ENCODE measurements around the gene OR14K1.
"Not testable (repeated sequence)": the region's sequence is repeated elsewhere in the genome, so short reads cannot be mapped to it uniquely, and the experiment has no call there.

OR14K1 gene, protein sequence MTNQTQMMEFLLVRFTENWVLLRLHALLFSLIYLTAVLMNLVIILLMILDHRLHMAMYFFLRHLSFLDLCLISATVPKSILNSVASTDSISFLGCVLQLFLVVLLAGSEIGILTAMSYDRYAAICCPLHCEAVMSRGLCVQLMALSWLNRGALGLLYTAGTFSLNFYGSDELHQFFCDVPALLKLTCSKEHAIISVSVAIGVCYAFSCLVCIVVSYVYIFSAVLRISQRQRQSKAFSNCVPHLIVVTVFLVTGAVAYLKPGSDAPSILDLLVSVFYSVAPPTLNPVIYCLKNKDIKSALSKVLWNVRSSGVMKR

DNA sequence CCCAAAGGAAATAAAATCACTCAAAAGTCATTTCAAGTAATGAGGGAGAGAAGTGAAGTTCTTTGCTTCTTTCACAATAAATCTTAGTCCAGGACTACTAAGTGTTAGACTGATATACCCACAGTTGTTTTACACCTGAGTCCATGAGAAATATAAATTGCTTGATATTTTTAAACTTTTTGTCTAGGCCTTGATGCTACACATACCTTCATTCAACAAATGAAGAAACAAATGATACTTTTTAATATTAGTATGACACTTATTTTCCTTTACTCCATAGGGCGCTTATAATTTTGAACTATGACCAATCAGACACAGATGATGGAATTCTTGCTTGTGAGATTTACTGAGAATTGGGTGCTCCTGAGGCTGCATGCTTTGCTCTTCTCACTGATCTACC lies at the start of gene OR14K1:
Gene OR14K1 (plus strand): TSS at position 301 of the 400 bp plus-strand sequence. CDS start 0 bp downstream, at position 301.
- TF ChIP-seq, protein P1, sequence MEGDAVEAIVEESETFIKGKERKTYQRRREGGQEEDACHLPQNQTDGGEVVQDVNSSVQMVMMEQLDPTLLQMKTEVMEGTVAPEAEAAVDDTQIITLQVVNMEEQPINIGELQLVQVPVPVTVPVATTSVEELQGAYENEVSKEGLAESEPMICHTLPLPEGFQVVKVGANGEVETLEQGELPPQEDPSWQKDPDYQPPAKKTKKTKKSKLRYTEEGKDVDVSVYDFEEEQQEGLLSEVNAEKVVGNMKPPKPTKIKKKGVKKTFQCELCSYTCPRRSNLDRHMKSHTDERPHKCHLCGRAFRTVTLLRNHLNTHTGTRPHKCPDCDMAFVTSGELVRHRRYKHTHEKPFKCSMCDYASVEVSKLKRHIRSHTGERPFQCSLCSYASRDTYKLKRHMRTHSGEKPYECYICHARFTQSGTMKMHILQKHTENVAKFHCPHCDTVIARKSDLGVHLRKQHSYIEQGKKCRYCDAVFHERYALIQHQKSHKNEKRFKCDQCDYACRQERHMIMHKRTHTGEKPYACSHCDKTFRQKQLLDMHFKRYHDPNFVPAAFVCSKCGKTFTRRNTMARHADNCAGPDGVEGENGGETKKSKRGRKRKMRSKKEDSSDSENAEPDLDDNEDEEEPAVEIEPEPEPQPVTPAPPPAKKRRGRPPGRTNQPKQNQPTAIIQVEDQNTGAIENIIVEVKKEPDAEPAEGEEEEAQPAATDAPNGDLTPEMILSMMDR (IDR thresholded peaks at IDR 0.05; ENCODE audit: borderline replicate concordance, control extremely low read depth, extremely low read depth, insufficient read depth, missing control alignments) = no peak
- in situ Hi-C loops (cut with MboI; ENCODE audit: low sequenced_read_pairs, unreplicated experiment) = no loop called here
- DNase-seq (ENCODE audit: low spot score) = no peak

DNA sequence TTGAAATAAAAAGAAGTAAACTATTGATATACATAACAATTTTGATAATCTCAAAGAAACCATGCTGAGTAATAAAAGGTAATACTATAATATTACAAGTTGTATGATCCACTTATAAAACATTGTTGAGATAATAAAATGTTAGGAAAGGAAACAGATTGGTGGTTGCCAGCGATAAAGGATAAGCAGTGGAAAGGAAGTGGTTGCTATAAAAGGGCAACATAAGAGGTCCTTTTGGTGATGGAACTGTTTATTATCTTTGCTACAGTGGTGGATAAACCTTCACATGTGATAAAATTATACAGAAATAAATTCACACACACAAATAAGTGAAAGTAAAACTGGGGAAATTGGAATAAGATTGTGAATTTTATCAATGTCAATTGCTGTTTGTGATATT lies 37.1 kb upstream of the OR14K1 start:
- in situ Hi-C loops (cut with MboI; ENCODE audit: low sequenced_read_pairs, unreplicated experiment) = no loop called here
- TF ChIP-seq, protein P1 (IDR thresholded peaks at IDR 0.05; ENCODE audit: borderline replicate concordance, control extremely low read depth, extremely low read depth, insufficient read depth, missing control alignments) = no peak
- no peak for DNase-seq (ENCODE audit: low spot score)

DNA sequence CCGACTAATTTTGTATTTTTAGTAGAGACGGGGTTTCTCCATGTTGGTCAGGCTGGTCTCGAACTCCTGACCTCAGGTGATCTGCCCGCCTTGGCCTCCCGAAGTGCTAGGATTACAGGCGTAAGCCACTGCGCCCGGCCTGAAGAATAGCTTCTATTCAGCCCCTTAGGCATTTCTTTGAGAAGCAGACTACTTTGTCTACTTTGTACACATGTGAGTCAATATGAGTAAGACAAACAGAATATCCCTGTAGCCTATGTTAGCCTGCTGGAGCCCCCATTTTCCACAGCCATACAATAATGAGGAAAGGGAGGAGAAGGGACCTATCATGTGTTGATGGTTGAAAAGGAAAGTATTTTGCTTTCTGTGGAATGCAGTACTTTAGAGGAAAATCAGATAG lies 27.7 kb upstream of the OR14K1 start:
- DNase-seq (ENCODE audit: low spot score); in situ Hi-C loops (cut with MboI; ENCODE audit: low sequenced_read_pairs, unreplicated experiment): not testable (repeated sequence)

DNA sequence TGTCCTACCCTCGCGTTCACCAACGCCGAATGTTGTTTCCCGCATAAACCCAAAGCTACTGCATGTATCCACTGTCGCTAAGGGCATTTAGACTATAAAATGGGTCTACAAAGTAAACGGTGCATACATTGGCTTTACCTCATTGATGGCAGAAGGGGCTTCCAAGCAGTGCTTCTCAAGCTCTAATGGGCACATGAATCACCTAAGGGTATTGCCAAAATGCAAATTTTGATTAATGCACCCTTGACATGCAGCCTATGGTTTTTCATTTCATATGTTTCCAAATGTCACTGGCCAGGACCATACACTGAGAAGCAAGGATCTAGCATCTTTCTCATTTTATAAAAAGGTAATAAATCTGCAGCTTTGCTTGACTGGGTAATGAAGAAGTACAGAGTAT lies 24.7 kb upstream of the OR14K1 start:
- no peak for DNase-seq (ENCODE audit: low spot score)
- TF ChIP-seq, protein P1 (IDR thresholded peaks at IDR 0.05; ENCODE audit: borderline replicate concordance, control extremely low read depth, extremely low read depth, insufficient read depth, missing control alignments) = no peak
- in situ Hi-C loops (cut with MboI; ENCODE audit: low sequenced_read_pairs, unreplicated experiment) = no loop called here

DNA sequence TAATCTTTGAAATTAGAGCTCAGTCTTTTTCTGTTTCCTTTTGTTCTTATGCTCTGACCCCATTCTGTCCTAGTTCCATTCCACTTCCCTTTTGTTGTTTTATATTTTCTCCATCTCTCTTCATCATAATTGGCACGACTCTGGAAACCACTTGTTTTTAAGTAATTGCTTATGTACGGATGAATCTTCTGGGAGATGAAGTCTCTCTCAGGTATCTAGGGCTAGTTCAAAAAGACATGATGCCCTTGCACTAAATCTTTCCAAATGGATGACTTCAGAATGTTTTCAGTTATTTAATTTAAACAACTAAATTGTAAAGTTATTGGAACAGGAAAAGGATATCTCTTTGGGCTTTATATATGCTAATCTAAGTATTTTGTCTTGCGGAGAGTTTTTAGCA lies 21.9 kb upstream of the OR14K1 start, which contains the start of gene OR6F1:
Gene OR6F1 (minus strand): TSS at position 101 of the 400 bp plus-strand sequence. CDS start 3,891 bp downstream, outside the sequence.
- no peak for DNase-seq (ENCODE audit: low spot score)
- TF ChIP-seq, protein P1 (IDR thresholded peaks at IDR 0.05; ENCODE audit: borderline replicate concordance, control extremely low read depth, extremely low read depth, insufficient read depth, missing control alignments) = no peak
- in situ Hi-C loops (cut with MboI; ENCODE audit: low sequenced_read_pairs, unreplicated experiment) = no loop called here

DNA sequence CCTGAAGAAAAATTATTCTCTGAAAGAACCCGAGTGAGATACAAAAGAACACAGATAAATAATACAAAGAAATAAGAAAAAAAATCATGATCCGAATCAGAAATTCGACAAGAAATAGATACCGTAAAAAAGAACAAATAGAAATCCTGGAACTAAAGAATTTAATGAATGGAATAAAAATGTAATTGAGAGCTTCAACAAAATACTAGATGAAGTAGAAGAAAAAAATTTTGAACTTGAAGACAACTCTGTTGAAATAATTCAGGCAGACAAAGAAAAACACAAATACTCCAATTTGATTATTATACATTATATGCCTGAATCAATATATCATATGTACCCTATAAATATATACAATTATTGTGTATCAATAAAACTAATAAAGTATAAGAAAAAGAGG lies 17.2 kb upstream of the OR14K1 start:
- TF ChIP-seq, protein P1 (IDR thresholded peaks at IDR 0.05; ENCODE audit: borderline replicate concordance, control extremely low read depth, extremely low read depth, insufficient read depth, missing control alignments) = no peak
- in situ Hi-C loops (cut with MboI; ENCODE audit: low sequenced_read_pairs, unreplicated experiment) = no loop called here
- DNase-seq (ENCODE audit: low spot score) = no peak

DNA sequence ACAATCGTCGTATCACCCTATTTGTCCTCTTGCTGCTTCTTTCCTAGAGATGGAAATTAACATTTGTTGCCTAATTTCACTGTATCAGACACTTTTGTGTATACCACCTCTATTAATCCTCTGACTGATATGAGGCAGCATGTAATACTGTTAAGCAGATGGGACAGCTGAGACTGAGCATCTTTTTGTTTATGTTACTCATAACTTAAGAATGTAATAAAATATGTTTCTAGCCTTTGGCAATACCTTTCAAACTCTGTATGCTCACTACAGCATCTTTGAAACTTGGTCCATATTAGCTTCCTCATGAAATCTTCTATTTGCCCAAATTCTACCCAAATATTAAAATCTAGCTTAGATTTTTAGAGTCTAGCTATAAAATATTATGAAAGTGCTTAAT lies 2.3 kb downstream of the OR14K1 start:
- no peak for DNase-seq (ENCODE audit: low spot score)
- in situ Hi-C loops (cut with MboI; ENCODE audit: low sequenced_read_pairs, unreplicated experiment) = no loop called here
- TF ChIP-seq, protein P1 (IDR thresholded peaks at IDR 0.05; ENCODE audit: borderline replicate concordance, control extremely low read depth, extremely low read depth, insufficient read depth, missing control alignments) = no peak
